Progenitor cell of endocrine pancreas (in vitro differentiated cells): ENCODE measurements around the gene TTC34. TPM values are rescaled to one million over a fixed set of nuclear protein-coding genes. Genes with fewer than 3 reads are reported as not detected.

Source experiments
- DNase-seq: peaks from one replicate; pipeline ENCODE4 v3.0.0; 2021; ENCODE audit warnings: low spot score; ENCODE audit not compliant: unreplicated experiment
- H3K27ac Mint-ChIP-seq: 2 replicates; pipeline ENCODE4 v1.8.0; 2021; ENCODE audit warnings: mild to moderate bottlenecking, moderate library complexity, mixed read lengths
- H3K27me3 Mint-ChIP-seq: 2 replicates; pipeline ENCODE4 v1.8.0; 2021; ENCODE audit warnings: mixed read lengths
- H3K36me3 Mint-ChIP-seq: 2 replicates; pipeline ENCODE4 v1.8.0; 2022; ENCODE audit warnings: mixed read lengths; ENCODE audit not compliant: insufficient read depth
- H3K4me1 Mint-ChIP-seq: 2 replicates; pipeline ENCODE4 v1.8.0; 2021; ENCODE audit warnings: low read depth, mixed read lengths
- H3K4me3 Mint-ChIP-seq: 2 replicates; pipeline ENCODE4 v1.8.0; 2021; ENCODE audit warnings: low read depth, mild to moderate bottlenecking, moderate library complexity, mixed read lengths
- H3K9me3 Mint-ChIP-seq: 2 replicates; pipeline ENCODE4 v1.8.0; 2021; ENCODE audit warnings: low read depth, mixed read lengths
- total RNA-seq: library from RNA; stranded (reverse); gene quantifications from 2 replicates; pipeline ENCODE4 v1.2.1, GENCODE V29; 2021
- TF ChIP-seq, protein P1 (sequence below): fragments of 200-600 bp; sonication (generic); IDR thresholded peaks from one replicate; pipeline ENCODE4 v1.5.0; 2021; ENCODE audit warnings: antibody characterized with exemption, mild to moderate bottlenecking; ENCODE audit not compliant: unreplicated experiment

The TTC34 gene
- total RNA-seq, 1 donor from 2014 or later: 3.1 TPM

DNA sequence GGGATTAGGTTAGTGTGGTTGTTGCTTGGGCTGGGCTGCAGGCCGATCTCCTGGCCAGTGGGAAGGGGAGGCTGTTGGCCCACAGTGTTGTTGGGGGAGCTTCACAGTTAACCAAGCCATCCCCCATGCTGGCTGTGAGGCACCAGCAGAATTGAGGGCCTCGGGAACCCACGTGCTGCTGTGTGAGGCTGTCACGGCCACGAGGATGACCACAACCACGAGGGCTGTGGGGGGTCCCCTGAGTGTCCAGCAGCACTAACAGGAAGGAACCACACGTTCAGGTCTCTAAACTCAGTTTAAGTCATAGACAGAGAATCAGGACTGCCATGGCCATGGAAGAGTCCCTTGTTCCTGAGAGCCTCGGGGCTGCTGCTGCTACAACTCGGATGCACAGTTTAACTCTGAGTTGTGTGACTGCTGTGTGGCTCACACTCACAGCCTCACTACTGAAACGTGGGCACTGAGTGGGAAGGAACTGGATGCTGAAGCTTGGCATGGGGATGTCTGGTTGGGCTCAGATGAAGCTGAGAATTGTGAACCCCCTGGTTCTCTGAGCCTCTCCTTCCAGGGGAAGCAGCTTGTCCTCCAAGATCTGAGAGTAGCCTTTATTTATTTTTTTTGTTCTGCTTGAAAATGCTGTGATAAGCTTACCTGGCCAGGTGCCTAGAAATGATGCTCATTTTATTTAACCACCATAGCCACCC lies 163.9 kb downstream of the TTC34 start:
- H3K27me3 Mint-ChIP-seq: peaks cover 28% of the 10 kb centered on the region
- H3K36me3 Mint-ChIP-seq: no peaks in the 10 kb centered on the region
- no peak overlapping the region for H3K4me3 Mint-ChIP-seq
- peaks cover 4% of the 10 kb centered on the region for H3K9me3 Mint-ChIP-seq
- DNase-seq: no peak
- peaks cover 2% of the 10 kb centered on the region for H3K4me1 Mint-ChIP-seq
- H3K27ac Mint-ChIP-seq: no peak overlapping the region
- TF ChIP-seq, protein P1, sequence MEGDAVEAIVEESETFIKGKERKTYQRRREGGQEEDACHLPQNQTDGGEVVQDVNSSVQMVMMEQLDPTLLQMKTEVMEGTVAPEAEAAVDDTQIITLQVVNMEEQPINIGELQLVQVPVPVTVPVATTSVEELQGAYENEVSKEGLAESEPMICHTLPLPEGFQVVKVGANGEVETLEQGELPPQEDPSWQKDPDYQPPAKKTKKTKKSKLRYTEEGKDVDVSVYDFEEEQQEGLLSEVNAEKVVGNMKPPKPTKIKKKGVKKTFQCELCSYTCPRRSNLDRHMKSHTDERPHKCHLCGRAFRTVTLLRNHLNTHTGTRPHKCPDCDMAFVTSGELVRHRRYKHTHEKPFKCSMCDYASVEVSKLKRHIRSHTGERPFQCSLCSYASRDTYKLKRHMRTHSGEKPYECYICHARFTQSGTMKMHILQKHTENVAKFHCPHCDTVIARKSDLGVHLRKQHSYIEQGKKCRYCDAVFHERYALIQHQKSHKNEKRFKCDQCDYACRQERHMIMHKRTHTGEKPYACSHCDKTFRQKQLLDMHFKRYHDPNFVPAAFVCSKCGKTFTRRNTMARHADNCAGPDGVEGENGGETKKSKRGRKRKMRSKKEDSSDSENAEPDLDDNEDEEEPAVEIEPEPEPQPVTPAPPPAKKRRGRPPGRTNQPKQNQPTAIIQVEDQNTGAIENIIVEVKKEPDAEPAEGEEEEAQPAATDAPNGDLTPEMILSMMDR: no peak

DNA sequence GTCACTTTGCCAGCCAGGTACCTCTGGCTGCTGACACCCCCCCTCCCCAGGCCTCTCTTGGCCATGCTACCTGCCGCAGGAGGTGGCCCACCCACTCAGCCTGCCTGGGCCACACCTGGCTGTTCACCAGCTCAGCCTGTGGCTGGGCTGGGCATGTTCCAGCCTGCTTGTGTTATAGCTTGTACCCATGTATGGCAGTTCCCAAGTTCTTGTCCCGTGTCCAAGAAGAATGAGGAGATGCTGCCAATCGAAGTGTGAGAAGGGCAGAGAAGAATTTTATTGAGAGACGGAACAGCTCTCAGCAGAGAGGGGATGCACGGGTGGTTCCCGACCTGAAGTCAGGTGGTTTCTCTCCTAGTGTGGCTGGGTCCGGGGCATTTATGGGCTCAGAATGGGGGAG lies 164.8 kb downstream of the TTC34 start:
- no peaks in the 10 kb centered on the region for H3K4me1 Mint-ChIP-seq
- no peak overlapping the region for H3K27ac Mint-ChIP-seq
- DNase-seq: no peak
- no peak overlapping the region for H3K4me3 Mint-ChIP-seq
- peaks cover 4% of the 10 kb centered on the region for H3K9me3 Mint-ChIP-seq
- H3K36me3 Mint-ChIP-seq: no peaks in the 10 kb centered on the region
- TF ChIP-seq, protein P1: no peak
- peaks cover 34% of the 10 kb centered on the region for H3K27me3 Mint-ChIP-seq

DNA sequence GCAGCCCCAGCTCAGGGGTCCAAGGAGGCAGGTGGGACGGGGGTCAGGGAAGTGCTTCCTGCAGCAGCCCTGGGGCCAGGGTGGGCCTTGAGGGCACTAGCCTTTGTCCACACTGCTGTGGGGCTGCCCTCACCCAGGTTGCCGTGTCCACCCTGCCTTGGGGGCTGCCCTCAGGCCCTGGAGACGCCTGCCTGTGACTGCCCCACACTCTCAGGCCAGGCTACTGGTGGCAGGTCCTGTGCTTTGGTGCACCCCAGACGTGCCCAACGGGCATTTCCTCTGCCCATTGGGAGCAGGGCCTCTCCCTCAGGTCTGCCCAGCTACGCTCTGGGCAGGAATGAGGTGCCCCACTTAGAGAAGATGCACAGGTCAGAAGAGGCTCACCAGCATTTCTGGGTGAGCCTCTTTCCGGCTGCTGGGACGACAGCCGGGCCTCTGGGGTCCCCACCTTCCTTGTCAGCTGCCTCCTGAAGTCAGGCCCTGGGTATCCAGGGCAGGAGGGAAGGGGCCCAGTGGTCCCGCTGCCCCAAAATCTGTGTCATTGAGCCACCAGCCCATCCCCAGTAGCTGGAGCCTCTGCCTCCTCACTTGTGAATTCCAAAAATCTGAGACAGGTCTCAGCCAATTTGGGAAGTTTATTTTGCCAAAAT lies 166.0 kb downstream of the TTC34 start:
- DNase-seq: no peak
- H3K4me1 Mint-ChIP-seq: peaks cover 2% of the 10 kb centered on the region
- TF ChIP-seq, protein P1: no peak

GRCh38 chr1:2633936-2634491 lies 167.5 kb downstream of the TTC34 start:
- Mint-ChIP-seq H3K27me3 (peaks cover 53% of the 10 kb centered on the region), H3K36me3 (no peaks in the 10 kb centered on the region), H3K4me3 (no peak overlapping the region), H3K4me1 (peaks cover 2% of the 10 kb centered on the region), H3K27ac (no peak overlapping the region), H3K9me3 (peaks cover 4% of the 10 kb centered on the region)
- no peak for DNase-seq
- TF ChIP-seq, protein P1: no peak

More for the DNA sequence above, 166.0 kb downstream of the TTC34 start:
- Mint-ChIP-seq H3K9me3 (peaks cover 4% of the 10 kb centered on the region), H3K27me3 (peaks cover 43% of the 10 kb centered on the region), H3K4me3 (no peak overlapping the region), H3K36me3 (no peaks in the 10 kb centered on the region), H3K27ac (no peak overlapping the region)

- no peak for DNase-seq
- no peak overlapping the region for H3K27ac Mint-ChIP-seq
- peaks cover 50% of the 10 kb centered on the region for H3K27me3 Mint-ChIP-seq
- no peak overlapping the region for H3K4me3 Mint-ChIP-seq
- peaks cover 4% of the 10 kb centered on the region for H3K9me3 Mint-ChIP-seq
- TF ChIP-seq, protein P1: no peak
- H3K4me1 Mint-ChIP-seq: peaks cover 2% of the 10 kb centered on the region
- no peaks in the 10 kb centered on the region for H3K36me3 Mint-ChIP-seq
These were observed 168.0 kb downstream of the TTC34 start for GRCh38 chr1:2633366-2633935.
